Skeletal muscle satellite cell (primary cell): ENCODE data around the gene CCDC87.
"Not testable (repeated sequence)": the region's sequence is repeated elsewhere in the genome, so short reads cannot be mapped to it uniquely, and the experiment has no call there.

Source experiments
- H3K27me3 ChIP-seq: 2 replicates; pipeline ENCODE4 v1.7.0; 2013; ENCODE audit warnings: low read length; ENCODE audit not compliant: control insufficient read depth, insufficient read depth
- H3K36me3 ChIP-seq: 2 replicates; pipeline ENCODE4 v1.7.0; 2013; ENCODE audit warnings: mild to moderate bottlenecking, control low read depth, low read length; ENCODE audit not compliant: insufficient read depth
- H3K4me1 ChIP-seq: 2 replicates; pipeline ENCODE4 v1.7.0; 2013; ENCODE audit warnings: low read length; ENCODE audit not compliant: control insufficient read depth, insufficient read depth
- H3K4me2 ChIP-seq: 2 replicates; pipeline ENCODE4 v1.7.0; 2013; ENCODE audit warnings: mild to moderate bottlenecking, low read length
- H3K4me3 ChIP-seq: 2 replicates; pipeline ENCODE4 v1.7.0; 2013; ENCODE audit warnings: low read length
- H3K9ac ChIP-seq: 2 replicates; pipeline ENCODE4 v1.7.0; 2013; ENCODE audit warnings: mild to moderate bottlenecking, low read depth, low read length, moderate library complexity
- H3K9me3 ChIP-seq: replicated peaks from 2 replicates; pipeline ENCODE4 v1.7.0; 2013; ENCODE audit warnings: mild to moderate bottlenecking, control low read depth, low read length

Gene CCDC87

DNA sequence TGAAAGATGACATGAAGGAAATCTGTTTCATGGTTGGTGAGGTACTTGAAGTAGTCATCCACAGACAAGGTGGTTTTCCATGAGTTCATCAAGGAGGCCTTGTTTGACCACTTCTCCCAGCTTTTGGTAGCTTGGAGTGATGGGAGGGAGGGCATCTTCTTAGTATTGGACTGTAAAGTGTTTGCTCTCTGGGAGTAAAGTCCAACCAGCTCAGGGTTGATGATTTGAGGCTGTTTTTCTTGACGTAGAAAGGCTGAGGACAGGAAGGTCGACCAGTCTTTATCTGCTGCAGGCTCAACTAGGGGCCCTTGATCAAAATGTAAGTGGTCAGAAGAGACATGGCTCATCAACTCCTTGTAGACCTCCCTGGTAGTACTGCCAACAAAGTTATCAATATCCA is 1.7 kb downstream of the CCDC87 start:
- H3K27me3 ChIP-seq = peaks cover 12% of the 10 kb centered on the region
- H3K4me1 ChIP-seq = peaks cover 12% of the 10 kb centered on the region
- no peak overlapping the region for H3K4me3 ChIP-seq
- no peaks in the 10 kb centered on the region for H3K9me3 ChIP-seq
- H3K36me3 ChIP-seq = no peaks in the 10 kb centered on the region
- no peak overlapping the region for H3K9ac ChIP-seq
- no peak overlapping the region for H3K4me2 ChIP-seq

DNA sequence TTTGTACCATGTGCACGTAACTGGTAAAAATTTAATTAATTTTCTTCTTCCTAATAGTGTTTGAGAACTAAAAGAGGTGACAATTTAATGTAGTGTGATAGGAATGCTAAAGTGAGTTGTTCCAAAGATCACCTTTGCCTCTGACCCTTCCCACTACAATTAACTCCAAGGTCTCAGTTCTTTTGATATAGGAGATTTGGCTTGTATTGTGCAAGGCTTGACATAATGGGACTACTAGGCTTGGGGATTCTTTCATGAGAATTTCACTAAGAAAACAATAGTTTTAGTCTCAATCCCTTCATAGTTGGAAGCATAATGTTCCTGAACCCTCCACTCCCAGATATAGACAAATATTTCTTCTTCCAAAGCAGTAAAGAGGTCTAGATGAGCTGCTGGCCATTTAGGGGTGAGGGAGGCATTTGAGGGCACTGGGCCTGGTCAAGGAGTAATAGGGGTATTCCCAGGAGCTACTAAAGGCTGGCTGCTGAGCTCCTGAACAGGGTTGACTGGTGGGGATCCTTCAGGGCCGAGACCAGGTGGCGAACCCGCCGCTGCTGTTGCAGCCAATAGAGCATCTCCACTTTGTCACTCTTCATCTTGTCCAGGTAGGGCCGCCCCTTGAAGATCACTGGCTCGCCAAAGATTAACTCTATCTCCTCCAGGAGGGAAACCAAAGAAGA is 2.7 kb downstream of the CCDC87 start:
- Histone ChIP-seq H3K4me3 (no peak overlapping the region), H3K4me1 (peaks cover 11% of the 10 kb centered on the region), H3K9me3 (no peaks in the 10 kb centered on the region), H3K27me3 (peaks cover 13% of the 10 kb centered on the region), H3K36me3 (no peaks in the 10 kb centered on the region), H3K9ac (no peak overlapping the region), H3K4me2 (no peak overlapping the region)

DNA sequence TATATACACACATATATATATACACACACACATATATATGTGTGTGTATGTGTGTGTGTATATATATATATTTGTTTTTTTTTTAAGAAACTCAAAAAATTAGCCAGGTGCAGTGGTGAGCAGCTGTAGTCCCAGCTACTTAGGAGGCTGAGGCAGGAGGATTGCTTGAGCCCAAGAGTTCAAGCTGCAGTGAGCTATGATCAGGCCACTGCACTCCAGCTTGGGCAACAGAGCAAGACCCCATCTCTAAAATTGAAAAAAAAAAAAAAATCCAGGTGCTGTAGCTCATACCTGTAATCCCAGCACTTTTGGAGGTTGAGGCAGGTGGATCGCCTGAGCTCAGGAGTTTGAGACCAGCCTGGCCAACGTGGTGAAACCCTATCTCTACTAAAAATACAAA is 3.5 kb downstream of the CCDC87 start:
- not testable (repeated sequence) for H3K9ac ChIP-seq, H3K4me2 ChIP-seq, H3K4me3 ChIP-seq, H3K9me3 ChIP-seq, H3K4me1 ChIP-seq, H3K36me3 ChIP-seq
- peaks cover 13% of the 10 kb centered on the region for H3K27me3 ChIP-seq

DNA sequence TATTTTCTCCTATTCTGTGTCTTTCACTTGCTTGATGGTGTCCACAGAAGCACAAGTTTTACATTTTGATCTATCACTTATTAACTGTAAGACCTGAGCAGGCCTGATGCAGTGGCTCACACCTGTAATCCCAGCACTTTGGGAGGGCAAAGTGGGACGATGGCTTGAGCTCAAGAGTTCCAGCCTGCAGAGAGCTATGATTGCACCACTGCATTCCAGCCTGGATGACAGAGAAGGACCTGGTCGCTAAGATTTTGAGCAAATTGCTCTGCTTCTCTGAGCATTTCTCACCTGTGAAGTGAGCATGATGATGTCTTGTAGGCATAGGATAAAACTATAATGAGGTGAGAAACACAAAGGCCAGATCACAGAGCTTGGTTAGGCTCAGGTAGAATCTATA is 6.7 kb downstream of the CCDC87 start:
- no peak overlapping the region for H3K9ac ChIP-seq
- peaks cover 13% of the 10 kb centered on the region for H3K27me3 ChIP-seq

DNA sequence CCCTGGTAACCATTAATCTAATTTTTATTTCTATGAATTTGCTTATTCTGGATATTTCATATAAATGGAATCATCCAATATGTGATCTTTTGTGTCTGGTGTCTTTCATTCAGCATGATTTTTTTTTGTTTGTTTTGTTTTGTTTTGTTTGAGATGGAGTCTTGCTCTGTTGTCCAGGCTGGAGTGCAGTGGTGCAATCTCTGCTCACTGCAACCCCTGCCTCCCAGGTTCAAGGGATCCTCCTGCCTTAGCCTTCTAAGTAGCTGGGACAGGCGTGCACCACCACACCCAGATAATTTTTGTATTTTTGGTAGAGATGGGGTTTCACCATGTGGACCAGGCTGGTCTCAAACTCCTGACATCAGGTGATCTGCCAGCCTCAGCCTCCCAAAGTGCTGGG is 7.4 kb downstream of the CCDC87 start:
- H3K4me2 ChIP-seq, H3K4me1 ChIP-seq, H3K4me3 ChIP-seq, H3K27me3 ChIP-seq, H3K36me3 ChIP-seq, H3K9ac ChIP-seq, H3K9me3 ChIP-seq: not testable (repeated sequence)

More for the DNA sequence above, 6.7 kb downstream of the CCDC87 start:
- no peak overlapping the region for H3K4me3 ChIP-seq
- H3K4me1 ChIP-seq = no peaks in the 10 kb centered on the region
- no peaks in the 10 kb centered on the region for H3K36me3 ChIP-seq
- H3K9me3 ChIP-seq = no peaks in the 10 kb centered on the region
- H3K4me2 ChIP-seq = no peak overlapping the region

DNA sequence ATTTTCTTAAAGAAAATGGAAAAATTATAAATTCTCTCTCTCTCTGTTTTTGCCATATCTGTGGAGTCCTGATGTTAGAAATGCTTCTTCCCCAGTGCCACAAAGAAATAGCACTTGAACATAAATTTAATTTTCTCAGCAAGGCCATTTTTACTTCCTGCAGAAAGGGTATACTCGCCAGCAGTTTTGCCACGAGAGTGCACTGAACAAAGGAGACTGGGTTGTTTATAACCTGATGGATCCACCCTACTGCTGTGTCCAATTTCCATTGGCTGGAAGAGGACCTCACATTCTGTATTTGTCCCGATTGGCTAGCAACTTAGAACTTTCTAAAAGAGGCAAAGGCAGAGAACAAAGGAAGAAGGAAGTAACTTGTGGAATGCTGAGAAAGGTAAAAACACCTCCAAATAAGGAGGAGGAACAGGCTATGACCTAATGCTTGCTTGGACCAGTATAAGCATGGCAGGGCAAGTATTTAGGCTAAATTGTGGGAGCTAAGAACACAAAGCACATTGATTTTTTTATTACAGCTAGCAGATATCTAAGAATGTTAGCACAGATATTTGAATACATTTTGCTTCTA is 10.2 kb downstream of the CCDC87 start:
- not testable (repeated sequence) for H3K4me1 ChIP-seq, H3K9ac ChIP-seq, H3K4me3 ChIP-seq, H3K4me2 ChIP-seq, H3K27me3 ChIP-seq, H3K9me3 ChIP-seq, H3K36me3 ChIP-seq

DNA sequence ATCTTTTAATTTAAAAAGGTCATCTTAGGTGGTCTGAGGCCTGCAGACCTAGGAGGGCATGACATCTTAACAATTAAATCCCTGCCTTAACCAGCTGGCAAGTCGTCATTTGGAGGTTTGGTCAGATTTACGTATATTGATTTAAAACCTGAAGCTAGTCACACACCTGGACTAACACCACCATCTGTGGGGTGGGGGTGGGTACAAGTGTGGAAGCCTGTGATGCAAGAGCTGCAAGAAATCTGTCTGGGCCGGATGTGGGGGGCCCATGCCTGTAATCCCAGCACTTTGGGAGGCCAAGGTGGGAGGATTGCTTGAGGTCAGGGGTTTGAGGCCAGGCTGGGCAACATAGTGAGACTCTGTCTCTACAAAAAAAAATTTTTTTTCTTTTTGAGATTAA is 11.6 kb downstream of the CCDC87 start:
- peaks cover 4% of the 10 kb centered on the region for H3K4me1 ChIP-seq
- peaks cover 2% of the 10 kb centered on the region for H3K27me3 ChIP-seq
- no peaks in the 10 kb centered on the region for H3K36me3 ChIP-seq
- H3K9me3 ChIP-seq = no peaks in the 10 kb centered on the region
- H3K4me3 ChIP-seq = no peak overlapping the region
- H3K9ac ChIP-seq = no peak overlapping the region
- no peak overlapping the region for H3K4me2 ChIP-seq

DNA sequence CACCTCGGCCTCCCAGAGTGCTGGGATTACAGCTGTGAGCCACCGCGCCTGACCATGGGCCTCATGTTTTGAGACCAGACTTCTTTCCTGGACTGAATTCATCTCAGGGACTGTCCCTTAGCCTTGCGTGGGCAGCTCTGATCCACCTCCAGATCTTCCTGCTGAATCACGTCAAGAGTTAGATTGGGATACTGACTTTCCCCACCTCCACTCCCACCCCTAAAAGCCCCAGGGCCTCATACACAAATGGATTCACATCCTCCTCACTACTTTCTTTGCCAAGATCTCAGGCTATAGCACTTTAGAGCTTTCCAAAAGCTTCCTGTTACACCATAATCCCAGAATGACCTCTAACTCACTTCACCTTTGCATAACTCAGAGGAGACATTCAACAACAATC is 12.1 kb downstream of the CCDC87 start:
- Histone ChIP-seq H3K9me3 (no peaks in the 10 kb centered on the region), H3K27me3 (no peaks in the 10 kb centered on the region), H3K4me2 (no peak overlapping the region), H3K9ac (no peak overlapping the region), H3K36me3 (no peaks in the 10 kb centered on the region), H3K4me1 (peaks cover 4% of the 10 kb centered on the region), H3K4me3 (no peak overlapping the region)

DNA sequence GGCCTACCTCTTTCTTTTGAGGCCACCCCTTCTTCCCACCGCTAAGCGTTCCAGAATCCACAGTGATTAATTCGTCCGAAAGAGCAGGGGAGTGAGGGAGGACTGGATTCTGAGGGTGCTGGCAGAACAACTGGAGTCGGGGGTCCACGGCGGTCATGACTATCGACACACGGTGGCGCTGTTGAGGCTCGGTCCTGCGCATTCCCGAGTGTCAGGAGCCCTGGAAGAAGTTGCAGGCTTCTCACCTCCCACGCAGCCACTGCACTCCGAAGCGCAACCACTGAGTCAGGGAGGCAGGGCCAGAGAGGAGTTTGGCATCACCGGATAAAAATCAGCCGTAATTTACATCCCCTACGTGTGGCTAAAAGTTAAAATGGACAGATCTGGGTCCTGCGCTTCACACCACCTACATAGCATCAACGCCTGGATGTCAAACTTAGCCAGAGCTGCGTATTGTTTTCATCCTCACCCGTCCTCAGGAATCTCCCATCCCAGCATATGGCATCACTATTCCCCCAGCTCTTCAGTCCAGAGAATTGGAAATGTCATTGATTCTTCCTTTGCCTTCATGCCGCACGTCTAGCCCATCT is 13.8 kb downstream of the CCDC87 start:
- no peak overlapping the region for H3K9ac ChIP-seq
- no peaks in the 10 kb centered on the region for H3K27me3 ChIP-seq
- no peaks in the 10 kb centered on the region for H3K36me3 ChIP-seq
- H3K4me2 ChIP-seq = peak overlapping the region; percentile 76
- peaks cover 4% of the 10 kb centered on the region for H3K4me1 ChIP-seq
- H3K4me3 ChIP-seq = peak overlapping the region; percentile 25
- no peaks in the 10 kb centered on the region for H3K9me3 ChIP-seq

DNA sequence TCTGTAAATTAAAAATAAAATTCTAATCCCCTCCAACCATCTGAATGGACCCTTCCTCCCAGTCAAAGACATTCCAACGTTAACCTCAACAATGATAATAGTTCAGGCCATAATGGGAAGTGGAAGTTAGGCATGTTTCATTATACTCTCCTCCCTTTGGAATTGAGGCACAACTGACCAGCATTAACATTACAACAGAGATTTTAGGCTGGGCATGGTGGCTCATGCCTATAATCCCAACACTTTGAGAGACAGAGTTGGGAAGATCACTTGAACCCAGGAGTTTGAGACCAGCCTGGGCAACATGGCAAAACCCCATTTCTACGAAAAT is 22.0 kb downstream of the CCDC87 start:
- Histone ChIP-seq H3K4me1 (peaks cover 10% of the 10 kb centered on the region), H3K4me3 (no peak overlapping the region), H3K9ac (no peak overlapping the region), H3K36me3 (no peaks in the 10 kb centered on the region), H3K9me3 (no peaks in the 10 kb centered on the region), H3K4me2 (no peak overlapping the region), H3K27me3 (peaks cover 19% of the 10 kb centered on the region)

DNA sequence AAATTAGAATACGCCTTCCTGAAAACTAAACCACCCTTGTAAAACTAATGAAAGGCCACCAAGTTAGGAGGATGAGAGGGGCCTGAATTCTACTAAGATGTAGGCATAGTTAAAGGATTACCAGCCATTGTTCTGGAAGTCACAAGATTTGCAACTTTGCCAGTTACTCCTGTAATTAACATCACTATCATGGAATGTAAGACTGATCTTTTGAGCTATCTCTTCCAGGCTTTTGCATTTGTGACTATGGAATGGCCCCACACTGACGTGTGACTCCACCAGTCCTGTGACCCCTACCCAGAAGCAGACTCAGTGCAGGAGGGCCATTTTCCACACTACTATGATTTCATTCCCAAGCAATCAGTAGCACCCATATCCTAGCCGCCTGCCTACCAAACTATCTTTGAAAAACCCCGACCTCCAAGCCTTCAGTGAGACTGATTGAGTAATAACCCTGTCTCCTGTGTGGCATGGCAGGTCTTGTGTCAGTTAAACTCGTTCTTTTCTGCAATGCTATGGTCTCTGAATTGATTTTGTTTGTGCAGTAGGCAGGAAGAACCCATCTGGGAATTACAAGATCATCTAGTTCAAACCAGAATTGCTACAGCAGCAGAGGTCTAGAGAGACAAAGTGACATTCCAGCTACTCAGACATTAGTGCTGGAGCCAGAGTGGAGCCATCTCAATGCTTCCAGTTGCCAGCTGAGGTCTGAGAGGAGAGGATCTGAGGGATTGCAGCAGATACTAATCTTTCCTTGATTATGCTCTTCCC is 22.6 kb downstream of the CCDC87 start:
- H3K4me1 ChIP-seq = peaks cover 10% of the 10 kb centered on the region
- H3K36me3 ChIP-seq = no peaks in the 10 kb centered on the region
- H3K27me3 ChIP-seq = peaks cover 19% of the 10 kb centered on the region
- H3K4me3 ChIP-seq = no peak overlapping the region
- H3K9me3 ChIP-seq = no peaks in the 10 kb centered on the region
- H3K4me2 ChIP-seq = no peak overlapping the region
- no peak overlapping the region for H3K9ac ChIP-seq
